ENCODE results near the gene SH3BP1.
"Not testable (repeated sequence)": the region's sequence is repeated elsewhere in the genome, so short reads cannot be mapped to it uniquely, and the experiment has no call there.

The SH3BP1 gene

GRCh38 chr22:37633625-37634416 lies 5.6 kb upstream of the SH3BP1 start:
- no peak for DNase-seq (ENCODE audit: low read depth)

GRCh38 chr22:37634417-37634924 lies 5.0 kb upstream of the SH3BP1 start:
- no peak for DNase-seq (ENCODE audit: low read depth)

GRCh38 chr22:37635157-37635556 lies 4.3 kb upstream of the SH3BP1 start:
- no peak for DNase-seq (ENCODE audit: low read depth)

GRCh38 chr22:37636186-37636948 lies 3.1 kb upstream of the SH3BP1 start:
- no peak for DNase-seq (ENCODE audit: low read depth)

- DNase-seq (ENCODE audit: low read depth): no peak
Measured at GRCh38 chr22:37636949-37637273, 2.6 kb upstream of the SH3BP1 start.

- no peak for DNase-seq (ENCODE audit: low read depth)
Measured at GRCh38 chr22:37638391-37639069, 939 bp upstream of the SH3BP1 start.

- no peak for DNase-seq (ENCODE audit: low read depth)
Measured at GRCh38 chr22:37639771-37640590, 512 bp downstream of the SH3BP1 start.

GRCh38 chr22:37640591-37641560 lies 1.4 kb downstream of the SH3BP1 start:
- no peak for DNase-seq (ENCODE audit: low read depth)

GRCh38 chr22:37641561-37641949 lies 2.1 kb downstream of the SH3BP1 start:
- no peak for DNase-seq (ENCODE audit: low read depth)

GRCh38 chr22:37643225-37643847 lies 3.9 kb downstream of the SH3BP1 start:
- DNase-seq (ENCODE audit: low read depth): peak; percentile 79

GRCh38 chr22:37647317-37647716 lies 7.8 kb downstream of the SH3BP1 start:
- DNase-seq (ENCODE audit: low read depth): no peak

GRCh38 chr22:37647928-37648327 lies 8.5 kb downstream of the SH3BP1 start:
- DNase-seq (ENCODE audit: low read depth): no peak

- no peak for DNase-seq (ENCODE audit: low read depth)
Measured at GRCh38 chr22:37650463-37651136, 11.1 kb downstream of the SH3BP1 start.

GRCh38 chr22:37654563-37655251 lies 15.2 kb downstream of the SH3BP1 start:
- DNase-seq (ENCODE audit: low read depth): no peak

GRCh38 chr22:37655252-37655563 lies 15.7 kb downstream of the SH3BP1 start:
- no peak for DNase-seq (ENCODE audit: low read depth)

- DNase-seq (ENCODE audit: low read depth): not testable (repeated sequence)
Measured at GRCh38 chr22:37656583-37656982, 17.1 kb downstream of the SH3BP1 start.

GRCh38 chr22:37657590-37658132 lies 18.2 kb downstream of the SH3BP1 start:
- no peak for DNase-seq (ENCODE audit: low read depth)

GRCh38 chr22:37658133-37659065 lies 18.9 kb downstream of the SH3BP1 start, which contains the start of gene PDXP:
TSS of gene PDXP (plus strand) at chr22:37658723. CDS start at chr22:37658783, 60 bp downstream.
- DNase-seq (ENCODE audit: low read depth): peak; percentile 97

Data from activated T-helper 9 cell treated with anti-CD3 and anti-CD28 coated beads, Interleukin-2, amount 50 U/mL, for 16 hours (primary cell).